Mononuclear cell (primary cell): ENCODE measurements around the gene TTLL4. TPM values are rescaled to one million over a fixed set of nuclear protein-coding genes. Genes with fewer than 3 reads are reported as not detected.
A peak's percentile ranks its signal among the peaks of the same experiment; 100 is the strongest.

ENCODE experiments used
- H3K27me3 ChIP-seq: 2 replicates; pipeline ENCODE4 v1.6.0; 2011; ENCODE audit warnings: low read length, control low read depth; ENCODE audit not compliant: insufficient read depth
- H3K4me1 ChIP-seq: 2 replicates; pipeline ENCODE4 v1.5.1; 2011; ENCODE audit warnings: mild to moderate bottlenecking, low read length, control low read depth; ENCODE audit not compliant: insufficient read depth
- H3K4me3 ChIP-seq: 2 replicates; pipeline ENCODE4 v1.5.1; 2011; ENCODE audit warnings: mild to moderate bottlenecking, low read length, moderate library complexity
- H3K9me3 ChIP-seq: 2 replicates; pipeline ENCODE4 v1.5.1; 2011; ENCODE audit warnings: low read depth, mild to moderate bottlenecking, control low read depth, low read length
- total RNA-seq: library from RNA; depleted of rRNA; stranded (reverse); fragments of >200 nt; gene quantifications from one replicate; pipeline ENCODE4 v1.2.3, GENCODE V29; 2012

The TTLL4 gene
- total RNA-seq, 1 donor: 10.4 TPM

- no peaks in the 10 kb centered on the region for H3K9me3 ChIP-seq
- peaks cover 2% of the 10 kb centered on the region for H3K27me3 ChIP-seq
- no peaks in the 10 kb centered on the region for H3K4me1 ChIP-seq
- no peak overlapping the region for H3K4me3 ChIP-seq
Measured at GRCh38 chr2:218703341-218703740, 7.3 kb upstream of the TTLL4 start.

GRCh38 chr2:218708086-218708485, 2.5 kb upstream of the TTLL4 start:
- Histone ChIP-seq H3K4me1 (peaks cover 24% of the 10 kb centered on the region), H3K27me3 (peaks cover 2% of the 10 kb centered on the region), H3K4me3 (no peak overlapping the region), H3K9me3 (no peaks in the 10 kb centered on the region)

GRCh38 chr2:218709908-218710307, 727 bp upstream of the TTLL4 start:
- Histone ChIP-seq H3K27me3 (peaks cover 2% of the 10 kb centered on the region), H3K4me1 (peaks cover 41% of the 10 kb centered on the region), H3K9me3 (no peaks in the 10 kb centered on the region), H3K4me3 (no peak overlapping the region)

GRCh38 chr2:218710334-218710686, 325 bp upstream of the TTLL4 start:
- H3K4me3 ChIP-seq: peak overlapping the region; percentile 78
- H3K4me1 ChIP-seq: peaks cover 44% of the 10 kb centered on the region
- H3K27me3 ChIP-seq: peaks cover 2% of the 10 kb centered on the region
- no peaks in the 10 kb centered on the region for H3K9me3 ChIP-seq

- Histone ChIP-seq H3K4me1 (peaks cover 45% of the 10 kb centered on the region), H3K9me3 (no peaks in the 10 kb centered on the region), H3K4me3 (peak overlapping the region; percentile 78), H3K27me3 (no peaks in the 10 kb centered on the region)
Measured at GRCh38 chr2:218711550-218711929, 905 bp downstream of the TTLL4 start.

- H3K27me3 ChIP-seq: no peaks in the 10 kb centered on the region
- H3K4me1 ChIP-seq: peaks cover 63% of the 10 kb centered on the region
- H3K9me3 ChIP-seq: no peaks in the 10 kb centered on the region
Measured at GRCh38 chr2:218713922-218714321, 3.3 kb downstream of the TTLL4 start.

GRCh38 chr2:218716070-218716469, 5.4 kb downstream of the TTLL4 start:
- Histone ChIP-seq H3K9me3 (no peaks in the 10 kb centered on the region), H3K4me3 (no peak overlapping the region), H3K27me3 (no peaks in the 10 kb centered on the region), H3K4me1 (peaks cover 58% of the 10 kb centered on the region)

More at GRCh38 chr2:218713922-218714321, 3.3 kb downstream of the TTLL4 start:
- H3K4me3 ChIP-seq: no peak overlapping the region

- Histone ChIP-seq H3K4me1 (peaks cover 46% of the 10 kb centered on the region), H3K9me3 (no peaks in the 10 kb centered on the region), H3K27me3 (no peaks in the 10 kb centered on the region), H3K4me3 (no peak overlapping the region)
Measured at GRCh38 chr2:218717262-218717661, 6.6 kb downstream of the TTLL4 start.

- Histone ChIP-seq H3K4me3 (no peak overlapping the region), H3K27me3 (no peaks in the 10 kb centered on the region), H3K9me3 (no peaks in the 10 kb centered on the region), H3K4me1 (peaks cover 46% of the 10 kb centered on the region)
Measured at GRCh38 chr2:218718058-218718457, 7.4 kb downstream of the TTLL4 start.

GRCh38 chr2:218719457-218719856, 8.8 kb downstream of the TTLL4 start:
- Histone ChIP-seq H3K27me3 (no peaks in the 10 kb centered on the region), H3K4me1 (peaks cover 35% of the 10 kb centered on the region), H3K4me3 (no peak overlapping the region), H3K9me3 (no peaks in the 10 kb centered on the region)

- peaks cover 29% of the 10 kb centered on the region for H3K4me1 ChIP-seq
- H3K9me3 ChIP-seq: no peaks in the 10 kb centered on the region
- no peak overlapping the region for H3K4me3 ChIP-seq
- no peaks in the 10 kb centered on the region for H3K27me3 ChIP-seq
Measured at GRCh38 chr2:218720048-218721041, 9.7 kb downstream of the TTLL4 start.

- Histone ChIP-seq H3K4me1 (peaks cover 28% of the 10 kb centered on the region), H3K9me3 (peaks cover 8% of the 10 kb centered on the region), H3K4me3 (no peak overlapping the region), H3K27me3 (no peaks in the 10 kb centered on the region)
Measured at GRCh38 chr2:218721488-218721887, 10.9 kb downstream of the TTLL4 start.

- H3K9me3 ChIP-seq: peaks cover 10% of the 10 kb centered on the region
- peaks cover 26% of the 10 kb centered on the region for H3K4me1 ChIP-seq
- H3K27me3 ChIP-seq: no peaks in the 10 kb centered on the region
- H3K4me3 ChIP-seq: no peak overlapping the region
Measured at GRCh38 chr2:218721934-218722333, 11.3 kb downstream of the TTLL4 start.

- Histone ChIP-seq H3K27me3 (no peaks in the 10 kb centered on the region), H3K4me3 (no peak overlapping the region), H3K4me1 (peaks cover 21% of the 10 kb centered on the region), H3K9me3 (peaks cover 12% of the 10 kb centered on the region)
Measured at GRCh38 chr2:218722419-218722818, 11.8 kb downstream of the TTLL4 start.

- H3K9me3 ChIP-seq: peaks cover 12% of the 10 kb centered on the region
- H3K4me3 ChIP-seq: no peak overlapping the region
- H3K4me1 ChIP-seq: peaks cover 14% of the 10 kb centered on the region
- H3K27me3 ChIP-seq: no peaks in the 10 kb centered on the region
Measured at GRCh38 chr2:218722876-218723785, 12.5 kb downstream of the TTLL4 start.
